IPS-NIHi11 (cell line): ENCODE measurements around the gene CFB.
"Not testable (repeated sequence)": the region's sequence is repeated elsewhere in the genome, so short reads cannot be mapped to it uniquely, and the experiment has no call there.

Source experiments
- DNase-seq: peaks from one replicate; pipeline ENCODE4 v3.0.0; 2012; ENCODE audit warnings: mixed read lengths, low spot score

CFB gene

DNA sequence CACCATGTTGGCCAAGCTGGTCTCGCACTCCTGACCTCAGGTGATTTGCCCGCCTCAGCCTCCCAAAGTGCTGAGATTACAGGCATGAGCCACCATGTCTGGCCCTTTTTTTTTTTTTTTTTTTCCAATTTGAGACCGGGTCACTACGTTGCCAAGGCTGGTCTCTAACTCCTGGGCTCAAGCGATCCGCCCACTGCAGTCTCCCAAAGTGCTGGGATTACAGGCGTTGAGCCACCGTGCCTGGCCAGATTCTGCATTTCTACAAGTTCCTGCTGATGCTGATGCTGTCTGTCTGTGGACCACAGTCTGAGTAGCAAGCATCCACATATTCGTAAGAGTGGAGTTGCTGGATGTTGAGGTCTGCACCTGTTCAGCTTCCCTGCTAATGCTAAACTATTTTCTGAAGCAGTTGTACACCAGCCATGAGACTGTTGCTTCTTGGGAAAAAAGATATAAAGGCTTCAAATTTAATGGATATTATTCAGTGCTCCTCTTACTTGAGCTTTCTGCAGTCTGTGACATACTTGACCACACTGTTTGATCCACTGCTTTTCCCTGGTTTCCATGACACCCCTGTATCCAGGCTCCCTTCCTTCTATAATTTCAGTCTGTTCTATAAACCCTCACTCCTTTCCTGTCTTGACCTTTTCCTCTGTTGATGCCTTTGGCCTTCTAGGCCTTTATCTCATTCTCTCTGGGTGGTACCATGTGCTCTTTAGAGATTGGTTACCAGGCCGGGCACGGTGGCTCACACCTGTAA is 33.9 kb upstream of the CFB start:
- DNase-seq, result no peak

GRCh38 chr6:31915351-31915750 is 30.5 kb upstream of the CFB start:
- no peak for DNase-seq

- DNase-seq, result no peak
Measured at GRCh38 chr6:31915756-31916155, 30.1 kb upstream of the CFB start.

DNA sequence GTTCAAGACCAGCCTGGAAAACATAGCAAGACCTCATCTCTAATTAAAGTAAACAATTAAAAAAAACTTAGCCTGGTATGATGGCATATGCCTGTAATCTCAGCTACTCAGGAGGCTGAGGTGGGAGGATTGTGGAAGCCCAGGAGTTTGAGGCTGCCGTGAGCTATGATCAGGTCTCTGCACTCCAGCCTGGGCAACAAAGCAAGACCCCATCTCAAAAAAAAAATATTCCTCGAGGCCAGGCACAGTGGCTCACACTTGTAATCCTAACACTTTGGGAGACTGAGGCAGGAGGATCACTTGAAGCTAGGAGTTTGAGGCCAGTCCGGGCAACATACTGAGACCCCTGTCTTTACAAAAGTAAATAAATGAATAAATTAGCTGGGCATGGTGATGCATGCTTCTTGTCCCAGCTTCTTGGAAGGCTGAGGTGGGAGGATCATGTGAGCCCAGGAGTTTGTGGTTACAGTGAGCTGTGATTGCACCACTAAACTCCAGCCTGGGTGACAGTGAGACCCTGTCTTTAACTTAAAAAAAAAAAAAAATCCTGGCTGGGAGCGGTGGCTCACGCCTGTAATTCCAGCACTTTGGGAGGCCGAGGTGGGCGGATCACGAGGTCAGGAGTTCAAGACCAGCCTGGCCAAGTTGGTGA is 27.7 kb upstream of the CFB start:
- DNase-seq, result no peak

DNA sequence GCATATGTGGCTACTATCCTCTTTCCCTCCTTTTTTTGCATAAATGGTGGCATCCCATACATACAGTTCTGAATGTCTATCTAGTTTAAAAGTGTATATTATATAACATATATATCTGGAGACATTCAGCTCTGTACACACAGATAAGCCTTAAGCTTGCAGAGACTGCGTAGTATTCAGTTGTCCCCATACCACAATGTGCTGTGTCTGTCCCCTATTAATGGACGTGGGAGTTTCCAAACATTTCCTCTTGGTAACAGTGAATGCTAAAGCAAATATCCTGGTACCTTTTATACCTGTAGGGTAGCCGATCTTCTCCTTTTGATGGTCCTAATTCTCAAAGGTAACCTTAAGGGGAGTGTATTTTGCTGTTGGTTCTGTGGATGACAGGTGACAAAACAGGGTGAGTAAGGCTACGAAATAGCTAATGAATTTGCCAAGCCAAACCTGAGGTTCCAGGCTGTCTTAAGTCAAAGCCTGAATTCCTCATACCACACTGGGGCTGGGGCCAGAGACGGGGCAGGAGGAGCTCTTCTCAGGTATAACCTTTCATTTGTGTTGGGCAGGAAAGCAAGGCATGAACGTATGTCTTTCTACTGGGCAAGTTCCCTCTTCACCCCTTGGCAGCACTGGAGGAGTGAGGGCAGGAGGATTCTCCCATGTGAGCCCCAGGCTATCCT is 26.1 kb upstream of the CFB start:
- DNase-seq, result no peak

GRCh38 chr6:31920811-31921210 is 25.1 kb upstream of the CFB start:
- DNase-seq, result no peak

GRCh38 chr6:31922942-31923341 is 23.0 kb upstream of the CFB start:
- peak; percentile 52 for DNase-seq

GRCh38 chr6:31927242-31927862 is 18.5 kb upstream of the CFB start, which contains the start of gene C2:
Gene C2, plus strand, starts transcription at chr6:31927717. Its CDS starts 36 bp downstream, at chr6:31927753.
- no peak for DNase-seq

GRCh38 chr6:31927863-31928671 is 17.8 kb upstream of the CFB start:
- no peak for DNase-seq

DNA sequence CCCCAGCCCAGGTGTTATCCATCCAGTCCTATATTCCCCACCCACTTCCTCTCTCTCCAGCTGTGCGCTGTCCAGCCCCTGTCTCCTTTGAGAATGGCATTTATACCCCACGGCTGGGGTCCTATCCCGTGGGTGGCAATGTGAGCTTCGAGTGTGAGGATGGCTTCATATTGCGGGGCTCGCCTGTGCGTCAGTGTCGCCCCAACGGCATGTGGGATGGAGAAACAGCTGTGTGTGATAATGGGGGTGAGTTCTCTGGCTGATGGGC is 17.3 kb upstream of the CFB start:
- DNase-seq, result no peak

DNA sequence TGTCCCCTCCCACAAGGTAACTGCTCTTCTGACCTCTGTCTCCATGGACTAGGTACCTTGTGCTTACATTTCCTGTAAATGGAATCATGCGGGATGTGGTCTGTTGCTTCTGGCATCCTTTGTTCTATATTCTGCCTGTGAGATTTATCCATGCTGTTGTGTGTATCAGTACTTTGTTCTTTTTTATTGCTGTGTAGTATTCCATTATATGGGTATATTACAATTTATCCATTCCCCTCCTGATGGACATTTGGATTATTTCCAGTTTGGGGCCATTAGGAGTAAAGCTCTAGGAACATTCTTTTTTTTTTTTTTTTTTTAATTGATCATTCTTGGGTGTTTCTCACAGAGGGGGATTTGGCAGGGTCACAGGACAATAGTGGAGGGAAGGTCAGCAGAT is 14.9 kb upstream of the CFB start:
- DNase-seq, result no peak

- DNase-seq, result not testable (repeated sequence)
Measured at GRCh38 chr6:31932137-31932536, 13.8 kb upstream of the CFB start.

- DNase-seq, result no peak
Measured at GRCh38 chr6:31933537-31933936, 12.4 kb upstream of the CFB start.

DNA sequence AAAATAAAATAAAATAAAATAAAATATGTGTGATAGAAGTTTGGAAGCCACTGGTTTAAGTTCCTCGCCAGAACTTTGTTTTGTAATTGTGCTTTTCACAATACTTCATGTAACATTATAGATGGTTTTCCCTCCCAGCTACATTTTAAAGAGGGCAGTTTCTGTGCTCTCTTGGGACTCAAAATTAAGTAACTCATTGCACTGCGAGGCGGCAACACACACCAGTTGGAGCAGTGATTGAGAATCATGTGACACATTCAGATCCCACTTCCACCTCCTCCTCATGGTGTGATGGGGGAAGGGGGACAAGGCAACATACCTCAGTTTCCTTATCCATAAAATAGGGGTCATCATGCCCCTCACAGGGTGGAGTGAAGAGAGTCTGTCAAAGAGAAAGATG is 10.9 kb upstream of the CFB start:
- DNase-seq, result no peak

- DNase-seq, result no peak
Measured at GRCh38 chr6:31935823-31936222, 10.1 kb upstream of the CFB start.

GRCh38 chr6:31940256-31940664 is 5.6 kb upstream of the CFB start:
- DNase-seq, result no peak

GRCh38 chr6:31943742-31944141 is 2.2 kb upstream of the CFB start:
- no peak for DNase-seq

DNA sequence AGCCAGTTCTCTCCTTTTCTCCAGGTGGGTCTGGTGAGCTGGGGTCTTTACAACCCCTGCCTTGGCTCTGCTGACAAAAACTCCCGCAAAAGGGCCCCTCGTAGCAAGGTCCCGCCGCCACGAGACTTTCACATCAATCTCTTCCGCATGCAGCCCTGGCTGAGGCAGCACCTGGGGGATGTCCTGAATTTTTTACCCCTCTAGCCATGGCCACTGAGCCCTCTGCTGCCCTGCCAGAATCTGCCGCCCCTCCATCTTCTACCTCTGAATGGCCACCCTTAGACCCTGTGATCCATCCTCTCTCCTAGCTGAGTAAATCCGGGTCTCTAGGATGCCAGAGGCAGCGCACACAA is 765 bp upstream of the CFB start:
- no peak for DNase-seq

- no peak for DNase-seq
Measured at GRCh38 chr6:31946370-31946885, 533 bp downstream of the CFB start.

GRCh38 chr6:31947070-31947675 is 1.3 kb downstream of the CFB start:
- no peak for DNase-seq

DNA sequence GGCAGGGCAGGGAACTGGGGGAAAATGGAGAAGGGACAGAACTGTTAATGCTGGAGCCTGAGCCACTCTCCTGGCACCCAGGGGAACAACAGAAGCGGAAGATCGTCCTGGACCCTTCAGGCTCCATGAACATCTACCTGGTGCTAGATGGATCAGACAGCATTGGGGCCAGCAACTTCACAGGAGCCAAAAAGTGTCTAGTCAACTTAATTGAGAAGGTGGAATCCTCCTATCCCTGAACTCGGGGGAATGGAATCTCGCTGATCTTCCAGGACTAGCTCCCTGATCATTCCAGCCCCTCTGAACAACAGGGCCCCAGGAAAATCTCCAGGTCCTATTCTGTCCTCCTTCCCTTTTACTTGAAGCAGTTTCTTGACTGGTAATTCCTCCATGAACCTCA is 2.0 kb downstream of the CFB start:
- DNase-seq, result no peak

GRCh38 chr6:31948306-31948705 is 2.4 kb downstream of the CFB start:
- DNase-seq, result no peak
